Stimulated activated CD4-positive, alpha-beta T cell treated with anti-CD3 and anti-CD28 coated beads, Interleukin-1b, Interleukin-23, amount 100 ng/mL, for 48 hours (primary cell): Measurements from ENCODE around the gene PLD3.
"Not testable (repeated sequence)": the region's sequence is repeated elsewhere in the genome, so short reads cannot be mapped to it uniquely, and the experiment has no call there.

Experiments used
- DNase-seq: peaks from one replicate; pipeline ENCODE4 v3.0.0-alpha.2; 2020

Gene PLD3

DNA sequence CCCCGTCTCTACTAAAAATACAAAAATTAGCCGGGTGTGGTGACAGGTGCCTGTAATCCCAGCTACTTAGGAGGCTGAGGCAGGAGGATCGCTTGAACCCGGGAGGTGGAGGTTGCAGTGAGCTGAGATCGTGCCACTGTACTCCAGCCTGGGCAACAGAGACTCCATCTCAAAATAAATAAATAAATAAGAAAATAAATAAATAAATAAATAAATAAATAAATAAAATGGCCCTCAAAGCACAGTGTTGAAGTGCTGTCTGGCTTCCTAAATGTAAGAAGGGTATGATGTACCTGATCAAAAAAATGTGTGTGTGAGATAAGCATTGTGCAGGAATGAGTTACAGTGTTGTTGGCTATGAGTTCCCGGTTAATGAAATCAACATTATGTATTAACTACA is 15.4 kb upstream of the PLD3 start:
- DNase-seq: not testable (repeated sequence)

DNA sequence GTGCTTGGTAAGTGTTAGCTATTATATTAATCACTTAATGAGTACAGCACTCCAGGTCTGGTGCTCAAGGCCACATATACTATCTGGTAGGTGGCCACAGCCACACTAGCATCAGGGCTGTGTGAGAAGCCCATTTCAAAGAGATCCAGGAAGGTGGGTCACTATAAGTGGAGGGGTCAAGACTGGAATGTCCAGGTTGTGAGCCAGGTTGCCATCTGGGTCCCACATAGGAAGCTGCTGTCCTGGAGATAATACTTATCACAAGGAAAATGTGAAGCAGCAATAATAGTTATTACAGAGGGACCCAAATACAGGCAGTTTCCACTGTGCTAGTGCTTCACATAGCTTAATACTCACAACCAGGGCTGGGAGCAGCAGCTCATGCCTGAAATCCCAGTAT is 13.4 kb upstream of the PLD3 start:
- DNase-seq: no peak

DNA sequence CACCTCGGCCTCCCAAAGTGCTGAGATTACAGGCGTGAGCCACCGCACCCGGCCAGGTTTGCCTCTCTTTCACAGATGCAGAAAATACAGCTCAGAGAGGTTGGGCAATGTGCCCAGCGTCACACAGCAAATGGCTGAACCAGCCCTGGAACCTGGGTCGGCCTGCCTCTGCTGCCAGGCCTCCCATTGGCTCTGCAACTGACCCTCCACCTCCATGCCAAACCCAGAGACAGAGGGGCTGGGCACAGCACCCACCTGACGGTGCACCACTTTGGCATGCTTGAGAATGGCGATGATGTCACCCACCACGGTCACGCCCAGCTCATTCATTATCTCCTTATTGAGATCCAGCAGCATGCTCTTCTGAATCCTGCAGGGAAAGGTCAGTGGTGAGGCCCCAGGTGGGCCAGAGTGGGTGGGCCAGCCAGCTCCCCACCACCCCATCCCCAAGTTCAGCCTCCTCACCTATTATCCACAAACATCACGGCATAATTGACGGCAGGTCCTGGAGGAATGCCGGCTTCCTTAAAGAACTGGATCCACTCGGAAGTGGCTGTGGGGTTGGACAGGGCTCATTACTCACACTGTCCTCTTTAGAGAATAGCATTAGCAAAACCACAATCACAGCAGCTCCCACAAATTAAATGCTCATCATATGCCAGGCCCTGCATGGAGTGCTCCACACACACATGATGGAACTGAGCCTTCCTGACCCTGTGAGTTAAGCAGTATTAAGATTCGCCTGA is 12.5 kb upstream of the PLD3 start:
- DNase-seq: no peak

DNA sequence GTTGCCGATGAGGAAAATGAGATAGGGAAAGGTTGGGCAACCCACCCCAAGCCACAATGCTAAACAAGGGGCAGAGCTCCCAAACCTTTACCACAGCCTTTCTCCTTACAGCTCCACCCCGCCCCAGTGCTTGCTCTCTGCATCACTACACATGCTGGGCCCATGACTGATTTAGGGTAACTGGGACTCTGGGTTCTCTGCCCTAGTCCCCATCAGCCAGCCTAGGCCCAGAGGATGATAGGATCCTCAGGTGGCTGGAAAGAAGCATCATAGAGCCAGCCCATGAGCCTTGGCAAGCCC is 11.9 kb upstream of the PLD3 start:
- DNase-seq: no peak

DNA sequence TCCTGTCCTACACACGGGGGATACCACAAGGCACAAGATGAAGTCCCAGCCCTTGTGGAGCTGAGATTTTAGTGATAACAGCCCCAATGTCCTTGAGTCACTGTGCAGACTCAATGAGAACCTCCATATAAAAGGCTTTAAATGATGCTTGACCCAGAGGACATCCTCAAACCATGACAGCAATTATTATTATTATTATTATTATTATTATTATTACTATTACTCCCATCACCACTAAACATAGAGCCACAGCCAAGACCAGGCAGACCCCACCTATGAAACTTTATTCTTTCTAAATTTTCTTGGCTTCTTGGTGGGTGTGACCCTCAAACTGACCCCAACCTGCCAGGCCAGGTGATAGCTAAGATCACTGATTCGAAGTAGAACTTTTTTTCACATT is 11.4 kb upstream of the PLD3 start:
- no peak for DNase-seq

DNA sequence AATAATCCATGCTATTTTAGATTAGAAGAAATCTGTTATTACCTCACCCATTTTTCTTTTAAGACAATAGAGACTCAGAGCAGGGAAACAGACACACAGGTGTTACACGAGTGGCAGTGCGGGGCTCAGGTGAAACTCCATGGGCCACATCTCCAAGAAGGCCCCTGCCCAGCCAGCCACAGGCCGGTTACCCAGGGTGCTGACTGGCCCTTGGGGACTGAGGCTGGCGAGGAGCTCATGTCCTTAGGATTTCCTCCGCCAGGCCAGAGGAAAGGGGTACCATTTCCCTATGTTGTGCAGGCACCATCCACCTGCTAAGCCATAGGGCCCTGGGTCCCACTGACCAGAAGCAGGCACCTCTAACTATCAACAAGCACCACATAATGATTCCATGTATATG is 10.9 kb upstream of the PLD3 start:
- DNase-seq: no peak

DNA sequence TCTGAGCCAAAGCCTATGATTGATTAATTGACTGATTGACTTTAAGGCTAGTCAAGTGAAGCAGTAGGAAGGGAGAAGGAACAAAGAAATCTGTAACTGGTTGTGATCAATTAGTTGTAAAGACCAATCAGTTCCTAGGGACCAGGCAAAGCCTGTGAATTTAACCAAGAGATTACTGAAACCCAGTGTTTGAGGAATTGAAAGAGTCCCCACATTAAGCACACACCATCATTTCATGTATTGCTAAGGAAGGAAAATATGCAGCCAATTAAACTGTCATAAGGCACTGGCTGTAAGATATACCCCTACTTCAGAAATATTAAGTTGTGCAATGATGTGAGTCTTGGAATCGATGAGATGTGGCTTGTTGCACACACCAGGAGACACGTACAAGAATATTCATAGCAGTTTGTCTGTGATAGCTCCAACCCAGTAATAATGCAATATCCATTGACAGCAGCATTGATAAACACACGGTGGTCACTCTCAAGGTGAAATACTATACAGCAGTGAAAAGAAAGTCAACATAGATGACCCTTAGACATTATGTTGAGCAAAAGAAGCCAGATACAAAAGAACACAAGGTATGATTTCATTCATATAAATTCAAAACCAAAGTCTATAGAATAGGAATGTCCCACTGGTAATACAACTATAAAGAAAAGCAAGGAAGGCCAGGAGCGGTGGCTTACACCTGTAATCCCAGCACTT is 9.3 kb upstream of the PLD3 start:
- DNase-seq: no peak

DNA sequence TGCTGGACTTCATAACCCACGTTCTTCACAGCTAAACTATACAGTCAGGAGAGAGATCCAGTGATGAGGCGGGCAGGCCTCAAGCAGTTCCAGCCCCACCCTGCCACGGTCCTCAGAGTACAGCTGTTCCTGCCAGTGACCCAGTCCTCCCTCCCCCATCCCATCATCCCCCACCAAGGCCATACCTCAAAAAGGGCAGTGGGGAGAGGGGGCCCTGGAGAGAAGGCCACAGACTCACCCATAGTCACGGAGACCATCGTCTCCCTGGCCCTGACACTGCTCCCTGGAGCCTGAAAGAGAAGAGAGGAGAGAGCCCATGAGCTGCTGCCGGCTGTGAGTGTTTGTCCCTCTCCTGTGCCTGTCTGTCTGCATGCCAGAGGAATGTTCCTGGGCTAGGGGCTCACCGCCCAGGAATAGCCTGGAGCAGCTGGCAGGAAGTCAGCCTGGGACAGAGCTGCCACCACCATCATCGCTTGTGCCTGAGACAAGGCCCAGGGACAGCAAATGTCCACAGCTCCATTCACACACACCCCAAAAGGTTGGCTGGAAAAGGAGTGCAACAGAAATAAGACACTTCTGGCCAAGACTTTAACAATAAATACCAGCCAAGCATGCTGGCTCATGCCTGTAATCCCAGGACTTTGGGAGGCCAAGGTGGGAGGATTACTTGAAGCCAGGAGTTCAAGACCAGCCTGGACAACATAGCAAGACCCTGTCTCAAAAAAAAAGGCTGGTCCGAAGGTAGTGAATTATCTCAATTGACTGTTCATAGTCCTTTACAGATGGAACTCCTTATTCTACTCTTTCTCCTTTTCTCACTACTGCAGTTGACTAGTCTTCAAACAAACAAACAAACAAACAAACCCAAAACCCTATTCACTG is 6.7 kb upstream of the PLD3 start:
- DNase-seq: no peak

DNA sequence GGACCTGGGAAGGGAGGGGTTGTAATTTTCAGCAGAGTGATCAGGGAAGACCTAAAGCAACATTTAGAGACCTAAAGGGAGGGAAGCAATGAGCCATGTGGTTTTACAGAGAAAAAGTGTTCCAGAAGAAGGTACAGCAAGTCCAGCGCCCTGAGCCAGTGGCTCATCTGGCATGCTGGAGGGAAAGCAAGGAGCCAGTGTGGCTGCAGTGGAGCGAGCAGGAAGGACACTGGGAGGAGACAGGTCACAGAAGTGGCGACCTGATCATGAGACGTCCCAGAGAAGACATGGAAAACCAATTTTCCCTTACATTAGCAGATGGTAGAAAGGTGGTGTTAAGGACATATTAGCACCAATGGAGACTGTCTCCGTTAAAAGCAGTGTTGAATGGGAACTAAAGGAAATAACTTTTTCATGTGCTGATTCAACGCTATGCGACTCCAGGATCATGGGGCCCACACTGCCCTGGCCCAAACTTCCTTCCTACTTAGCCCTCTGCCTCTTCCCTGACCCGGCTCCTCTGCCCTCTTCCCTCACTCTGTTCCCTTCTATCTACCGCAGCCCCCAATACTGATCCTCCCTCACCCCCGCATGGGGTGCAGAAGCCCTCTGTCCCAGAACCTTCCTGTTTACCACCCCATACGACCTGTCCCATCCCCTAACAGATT is 5.7 kb upstream of the PLD3 start:
- DNase-seq: no peak

DNA sequence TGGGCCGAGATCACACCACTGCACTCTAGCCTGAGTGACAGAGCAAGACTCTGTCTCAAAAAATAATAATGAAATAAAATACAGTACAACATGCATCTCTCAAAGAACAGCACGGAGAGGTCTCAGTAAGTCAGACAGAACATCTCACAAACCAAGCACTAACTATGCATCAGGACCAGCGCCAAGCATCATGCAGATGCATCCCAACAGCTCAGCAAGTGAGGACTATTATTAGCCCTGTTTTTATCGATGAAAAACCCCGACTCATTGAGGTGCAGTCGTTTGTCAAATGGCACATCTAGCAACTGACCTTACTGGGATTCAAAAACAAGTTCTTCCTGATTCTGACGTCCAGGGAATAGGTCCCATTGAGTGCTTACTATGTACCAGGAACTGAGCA is 4.1 kb upstream of the PLD3 start:
- no peak for DNase-seq

DNA sequence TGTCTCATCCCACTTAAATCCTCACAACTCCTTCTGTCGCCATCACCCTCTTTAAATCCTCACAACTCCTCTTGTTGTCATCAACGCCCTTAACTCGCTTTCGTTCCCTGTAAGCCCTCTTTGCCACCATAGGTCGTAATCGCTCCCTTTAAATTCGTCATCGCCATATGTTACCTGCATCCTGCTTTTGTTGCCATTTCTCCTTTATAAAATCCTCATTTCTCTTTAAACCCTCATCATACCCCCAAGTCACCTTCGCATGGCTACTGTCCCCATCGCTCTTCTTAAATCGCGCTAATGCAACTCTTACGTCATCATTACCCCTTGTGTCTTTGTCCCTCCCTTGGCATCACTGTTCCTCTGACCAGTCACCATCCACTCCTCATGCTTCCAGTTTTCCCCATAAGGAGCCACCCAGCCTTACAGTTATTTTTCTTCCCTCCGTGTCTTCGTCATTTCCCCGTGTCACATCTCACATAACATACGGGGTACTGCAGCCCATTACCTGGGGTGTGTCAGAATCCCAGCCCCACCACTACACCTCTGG is 539 bp downstream of the PLD3 start:
- DNase-seq: peak; percentile 6

DNA sequence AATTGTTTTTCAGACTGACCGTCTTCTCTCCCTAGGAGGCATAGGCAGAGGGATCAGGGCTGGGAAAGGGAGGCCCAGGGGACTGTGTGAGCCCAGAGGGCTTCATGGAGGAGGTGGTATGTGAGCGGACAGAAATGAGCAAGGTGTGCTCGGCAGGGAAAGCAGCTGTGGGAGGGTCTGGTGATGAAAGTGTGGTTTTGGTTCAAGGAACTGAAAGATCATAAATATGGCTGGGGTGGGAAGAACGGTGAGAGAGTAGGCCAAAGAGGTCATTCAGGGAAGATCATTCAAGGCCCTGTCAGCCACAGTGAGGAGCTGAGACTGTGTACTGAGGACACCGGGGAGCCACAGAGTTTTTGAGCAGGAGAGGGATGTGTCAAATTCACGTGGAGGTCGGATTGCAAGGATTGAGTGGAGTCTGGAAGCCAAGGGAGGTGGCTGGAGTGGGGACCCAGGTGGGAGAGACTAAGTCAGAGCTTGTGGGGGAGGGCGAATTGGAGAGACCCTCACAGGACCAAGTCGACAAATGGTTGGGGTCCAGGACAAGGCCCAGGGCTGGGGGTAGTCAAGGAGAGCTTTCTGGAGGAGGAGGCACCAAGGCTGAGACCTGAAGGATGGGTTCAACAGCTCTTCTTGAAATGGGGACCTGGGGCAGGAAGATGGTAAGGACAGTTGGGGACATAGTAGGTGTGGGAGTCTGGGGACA is 7.6 kb downstream of the PLD3 start:
- DNase-seq: no peak

DNA sequence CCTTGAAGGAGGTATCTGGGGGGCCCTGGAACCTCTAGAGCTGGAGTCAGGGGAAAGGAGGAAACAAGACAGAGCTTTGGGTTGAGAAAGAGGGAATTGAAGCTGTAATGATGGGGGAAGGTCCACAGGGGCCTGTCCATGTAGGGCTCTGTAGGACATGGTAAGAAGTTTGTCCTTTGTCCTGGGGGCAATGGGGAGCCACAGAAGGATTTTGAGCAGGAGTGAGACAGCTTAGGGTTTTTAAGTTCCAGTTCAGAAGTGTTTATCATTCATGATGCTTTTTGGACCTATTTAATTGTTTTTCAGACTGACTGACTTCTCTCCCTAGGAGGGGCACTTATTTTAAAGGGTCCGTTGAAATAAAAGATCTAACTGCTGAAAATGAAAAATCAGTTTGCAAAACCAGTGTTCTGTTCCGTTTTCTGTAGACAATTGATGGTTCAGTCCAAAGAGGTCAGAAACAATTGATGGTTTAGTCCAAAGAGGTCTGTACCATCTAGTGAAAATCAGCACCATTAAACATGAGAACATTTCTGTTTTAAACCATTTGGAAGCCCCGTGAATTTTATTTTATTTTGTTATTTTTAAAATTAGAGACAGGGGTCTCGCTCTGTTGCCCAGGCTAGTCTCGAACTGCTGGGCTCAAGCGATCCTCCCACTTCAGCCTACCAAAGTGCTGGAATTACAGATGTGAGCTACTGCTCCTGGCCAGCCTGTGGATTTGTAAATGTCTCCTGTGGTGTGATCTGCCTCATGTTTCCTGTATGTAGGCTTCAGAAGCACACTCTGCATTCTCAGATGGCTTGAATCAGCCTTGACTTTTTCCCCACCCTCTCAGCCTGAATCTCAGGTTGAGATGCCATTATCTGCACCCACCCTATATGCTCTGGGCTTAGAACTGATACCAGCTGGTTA is 8.4 kb downstream of the PLD3 start:
- DNase-seq: no peak

DNA sequence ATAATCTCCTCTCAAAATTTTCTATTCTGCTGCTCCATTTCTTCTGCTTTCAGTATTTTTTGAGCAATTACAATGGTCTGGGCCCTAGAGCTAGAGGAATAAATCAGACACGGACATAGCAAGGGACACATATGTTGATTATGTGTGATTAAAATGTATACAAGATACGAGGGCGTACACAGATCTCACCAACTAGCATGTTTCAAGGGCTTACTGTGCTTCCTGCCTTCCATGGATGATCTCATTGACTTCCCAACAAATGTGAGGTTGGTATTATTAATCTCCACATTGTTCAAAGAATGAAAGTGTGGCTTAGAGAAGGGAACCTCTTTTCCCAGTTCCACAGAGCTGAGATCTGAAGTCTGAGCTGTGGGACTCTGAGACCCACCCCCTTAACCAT is 9.1 kb downstream of the PLD3 start:
- DNase-seq: no peak

DNA sequence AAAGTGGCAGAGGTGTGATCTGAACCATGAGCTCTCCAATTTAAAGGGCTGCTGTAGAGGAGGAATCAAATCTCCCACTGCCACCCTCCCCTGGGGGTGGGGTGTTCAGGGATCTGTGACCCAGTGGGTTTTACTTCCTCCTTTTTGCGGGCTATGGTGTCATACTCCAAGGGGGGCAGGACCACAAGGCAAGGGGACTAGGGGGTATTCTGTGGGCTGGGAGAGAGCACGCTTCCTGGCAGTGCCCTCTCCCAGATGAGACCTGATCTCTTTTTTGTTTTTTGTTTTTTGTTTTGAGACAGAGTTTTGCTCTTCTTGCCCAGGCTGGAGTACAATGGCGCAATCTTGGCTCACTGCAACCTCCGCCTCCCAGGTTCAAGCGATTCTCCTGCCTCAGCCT is 10.3 kb downstream of the PLD3 start:
- DNase-seq: no peak

DNA sequence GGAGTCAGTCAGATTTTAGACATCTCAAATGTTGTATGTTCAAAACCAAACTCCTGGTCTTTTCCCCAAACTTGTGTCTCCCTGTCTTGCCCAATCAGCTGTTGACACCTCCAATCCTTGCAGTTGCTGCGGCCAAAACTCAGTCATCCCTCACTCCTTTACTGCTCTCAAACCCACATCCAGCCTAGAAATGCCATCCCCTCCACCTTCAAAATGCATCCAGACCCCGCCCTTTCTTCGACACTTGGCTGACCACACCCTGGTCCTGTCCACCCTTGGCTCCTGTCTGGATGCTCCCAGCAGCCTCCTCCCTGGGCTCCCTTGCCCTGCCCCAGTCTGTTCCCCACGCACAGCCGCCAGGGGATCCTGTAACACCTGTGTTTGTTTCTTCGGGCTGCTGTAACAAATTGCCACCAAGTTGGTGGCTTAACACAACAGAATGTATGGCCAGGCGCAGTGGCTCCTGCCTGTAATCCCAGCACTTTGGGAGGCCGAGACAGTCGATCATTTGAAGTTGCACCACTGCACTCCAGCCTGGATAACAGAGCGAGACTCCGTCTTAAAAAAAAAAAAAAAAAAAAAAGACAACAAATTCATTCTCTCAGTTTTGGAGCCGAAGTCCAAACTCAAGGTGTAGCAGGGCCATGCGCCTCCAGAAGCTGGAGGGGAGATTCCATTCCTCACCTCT is 11.7 kb downstream of the PLD3 start:
- DNase-seq: no peak

DNA sequence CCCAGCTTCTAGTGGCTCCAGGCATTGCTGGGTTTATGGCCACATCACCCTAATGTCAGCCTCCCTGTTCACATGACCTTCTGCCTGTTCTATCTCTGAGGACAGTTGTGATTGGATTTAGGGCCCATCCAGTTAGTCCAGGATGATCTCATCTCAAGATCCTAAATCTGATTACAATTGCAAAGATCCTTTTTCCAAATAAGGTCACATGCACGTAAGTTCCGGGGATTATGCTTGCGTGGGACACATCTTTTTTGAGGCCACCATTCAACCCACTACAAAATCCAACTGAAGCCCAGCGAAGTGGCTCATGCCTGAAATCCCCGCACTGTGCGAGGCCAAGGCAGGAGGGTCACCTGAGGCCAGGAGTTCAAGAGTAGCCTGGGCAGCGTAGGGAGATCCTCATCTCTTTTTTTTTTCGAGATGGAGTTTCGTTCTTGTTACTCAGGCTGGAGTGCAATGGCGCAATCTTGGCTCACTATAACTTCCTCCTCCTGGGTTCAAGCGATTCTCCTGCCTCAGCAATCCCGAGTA is 12.3 kb downstream of the PLD3 start:
- DNase-seq: no peak

DNA sequence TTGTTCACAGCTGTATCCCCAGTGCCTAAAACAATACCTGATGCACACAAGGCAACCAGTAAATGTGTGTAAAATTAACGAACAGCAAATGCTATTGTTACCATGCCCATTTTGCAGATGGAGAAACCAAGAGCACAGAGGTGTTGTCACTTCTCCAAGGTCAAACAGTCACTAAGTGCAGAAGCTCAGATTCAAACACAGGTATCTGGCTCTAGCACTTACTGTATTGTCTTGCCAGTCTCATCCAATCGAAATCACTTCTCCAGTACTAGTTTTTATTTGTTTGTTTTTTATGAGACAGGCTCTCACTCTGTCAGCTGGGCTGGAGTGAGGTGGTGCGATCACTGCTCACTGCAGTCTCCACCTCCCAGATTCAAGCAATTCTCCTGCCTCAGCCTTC is 13.7 kb downstream of the PLD3 start:
- no peak for DNase-seq

DNA sequence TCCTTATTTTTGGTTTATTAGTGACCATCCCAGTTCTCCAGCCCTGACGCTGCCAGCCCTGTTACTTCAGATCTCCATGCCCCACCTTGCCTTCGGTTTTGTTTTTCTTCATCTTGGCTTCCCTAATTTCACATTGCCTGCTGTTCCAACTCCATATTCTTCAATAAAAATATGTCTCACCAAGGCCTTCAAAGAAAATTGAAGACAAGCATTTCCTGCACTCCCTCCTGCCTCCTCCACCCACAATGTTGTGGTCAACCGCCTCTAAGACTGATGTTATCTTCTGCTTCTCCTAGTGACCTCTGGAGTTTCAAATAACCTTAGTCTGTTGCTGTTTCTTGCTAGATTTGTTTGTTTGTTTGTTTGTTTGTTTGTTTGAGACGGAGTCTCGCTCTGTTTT is 14.6 kb downstream of the PLD3 start:
- no peak for DNase-seq

DNA sequence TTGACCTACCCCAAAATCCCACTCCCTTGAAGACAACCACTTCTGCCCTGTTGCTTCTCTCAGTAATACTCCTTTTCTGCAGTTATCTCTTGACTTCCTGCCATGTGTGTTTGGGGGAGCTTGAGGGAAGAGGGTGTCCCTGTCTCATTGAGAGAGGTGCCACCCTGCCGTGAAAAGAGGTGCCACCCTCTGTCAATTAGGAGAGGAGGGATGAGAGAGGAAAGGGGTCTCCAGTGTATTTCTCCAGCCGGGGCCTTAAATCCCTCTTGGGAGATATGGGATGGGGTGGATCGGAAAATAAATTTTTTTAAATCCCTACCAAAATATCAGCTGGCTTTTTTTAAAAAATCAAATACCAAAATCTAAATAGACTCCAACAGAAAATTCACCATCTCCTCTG is 16.5 kb downstream of the PLD3 start:
- no peak for DNase-seq
